Stimulated activated CD8-positive, alpha-beta memory T cell treated with anti-CD3 and anti-CD28 coated beads, Interleukin-7, amount 100 ng/mL, for 4 hours (primary cell): Measurements from ENCODE around the gene SDHB.

Experiments used
- DNase-seq, 2 donors: peaks; one replicate each; pipeline ENCODE4 v3.0.0-alpha.2; 2020; ENCODE audit warnings: low read depth in 2 of 2

SDHB gene

GRCh38 chr1:17045634-17046333 is 8.0 kb downstream of the SDHB start:
- DNase-seq, result no peak

- DNase-seq, result no peak
Observed at GRCh38 chr1:17045150-17045549, 8.7 kb downstream of the SDHB start.

- DNase-seq, result no peak
Observed at GRCh38 chr1:17043676-17044075, 10.2 kb downstream of the SDHB start.

- no peak for DNase-seq
Observed at GRCh38 chr1:17040135-17040534, 13.7 kb downstream of the SDHB start.

GRCh38 chr1:17039522-17039921 is 14.3 kb downstream of the SDHB start:
- no peak for DNase-seq

- DNase-seq, result no peak
Observed at GRCh38 chr1:17033481-17033880, 20.4 kb downstream of the SDHB start.

- no peak for DNase-seq
Observed at GRCh38 chr1:17032741-17033140, 21.1 kb downstream of the SDHB start.

GRCh38 chr1:17031436-17031835 is 22.4 kb downstream of the SDHB start:
- DNase-seq, result no peak

GRCh38 chr1:17030206-17030605 is 23.6 kb downstream of the SDHB start:
- no peak for DNase-seq

GRCh38 chr1:17028662-17029188 is 25.1 kb downstream of the SDHB start:
- no peak for DNase-seq

- no peak for DNase-seq
Observed at GRCh38 chr1:17027900-17028299, 25.9 kb downstream of the SDHB start.

- DNase-seq, result no peak
Observed at GRCh38 chr1:17027403-17027802, 26.4 kb downstream of the SDHB start.

GRCh38 chr1:17024721-17025120 is 29.1 kb downstream of the SDHB start:
- DNase-seq, result no peak

GRCh38 chr1:17023573-17023972 is 30.3 kb downstream of the SDHB start:
- no peak for DNase-seq

GRCh38 chr1:17023102-17023501 is 30.7 kb downstream of the SDHB start:
- no peak for DNase-seq

- DNase-seq, result no peak
Observed at GRCh38 chr1:17021896-17022295, 31.9 kb downstream of the SDHB start.

GRCh38 chr1:17020502-17020901 is 33.3 kb downstream of the SDHB start:
- DNase-seq, result no peak

- DNase-seq, result no peak
Observed at GRCh38 chr1:17018849-17019248, 35.0 kb downstream of the SDHB start.

- no peak for DNase-seq
Observed at GRCh38 chr1:17017435-17017834, 36.4 kb downstream of the SDHB start.

GRCh38 chr1:17016317-17016661 is 37.5 kb downstream of the SDHB start:
- no peak for DNase-seq

- no peak for DNase-seq
Observed at GRCh38 chr1:17014671-17015567, 38.9 kb downstream of the SDHB start.

GRCh38 chr1:17013491-17014320 is 40.1 kb downstream of the SDHB start:
- DNase-seq, result no peak
